Mammary epithelial cell (primary cell): Measurements from ENCODE around the gene ENO3.

ENCODE experiments used
- EZH2 ChIP-seq: IDR thresholded peaks from 2 replicates; pipeline ENCODE4 v1.6.1; 2012; ENCODE audit warnings: low read length, inconsistent platforms, borderline replicate concordance
- TF ChIP-seq, protein P1 (sequence below), 2 donors: IDR thresholded peaks in 1 of 2; conservative IDR thresholded peaks in 1 of 2; 2 replicates each; pipeline ENCODE4 v1.5.1; 2011 to 2012; ENCODE audit warnings: inconsistent platforms in 2 of 2, low read length in 2 of 2, mild to moderate bottlenecking in 2 of 2, control low read depth in 1 of 2, low read depth in 1 of 2; ENCODE audit not compliant: insufficient read depth in 1 of 2; ENCODE audit errors: extremely low read depth in 1 of 2

- TF ChIP-seq, protein P1, sequence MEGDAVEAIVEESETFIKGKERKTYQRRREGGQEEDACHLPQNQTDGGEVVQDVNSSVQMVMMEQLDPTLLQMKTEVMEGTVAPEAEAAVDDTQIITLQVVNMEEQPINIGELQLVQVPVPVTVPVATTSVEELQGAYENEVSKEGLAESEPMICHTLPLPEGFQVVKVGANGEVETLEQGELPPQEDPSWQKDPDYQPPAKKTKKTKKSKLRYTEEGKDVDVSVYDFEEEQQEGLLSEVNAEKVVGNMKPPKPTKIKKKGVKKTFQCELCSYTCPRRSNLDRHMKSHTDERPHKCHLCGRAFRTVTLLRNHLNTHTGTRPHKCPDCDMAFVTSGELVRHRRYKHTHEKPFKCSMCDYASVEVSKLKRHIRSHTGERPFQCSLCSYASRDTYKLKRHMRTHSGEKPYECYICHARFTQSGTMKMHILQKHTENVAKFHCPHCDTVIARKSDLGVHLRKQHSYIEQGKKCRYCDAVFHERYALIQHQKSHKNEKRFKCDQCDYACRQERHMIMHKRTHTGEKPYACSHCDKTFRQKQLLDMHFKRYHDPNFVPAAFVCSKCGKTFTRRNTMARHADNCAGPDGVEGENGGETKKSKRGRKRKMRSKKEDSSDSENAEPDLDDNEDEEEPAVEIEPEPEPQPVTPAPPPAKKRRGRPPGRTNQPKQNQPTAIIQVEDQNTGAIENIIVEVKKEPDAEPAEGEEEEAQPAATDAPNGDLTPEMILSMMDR (conservative IDR thresholded peaks at IDR 0.05 in 1 of 2, IDR thresholded peaks at IDR 0.05 in 1 of 2; ENCODE audit: extremely low read depth in 1 of 2, insufficient read depth in 1 of 2, low read depth in 1 of 2, low read length in 2 of 2): no peak
- no peak for TF ChIP-seq EZH2
Measured at GRCh38 chr17:4928881-4929280, 22.0 kb upstream of the ENO3 start.
